A549 treated with AZD9567 at 1 μM for 4 hours (cell line): Measurements from ENCODE around the gene TREX2. TPM values are rescaled to one million over a fixed set of nuclear protein-coding genes. Genes with fewer than 3 reads are reported as not detected.

ENCODE experiments used
- total RNA-seq: library from RNA; stranded (reverse); fragments of 200-300 nt; extraction: Qiagen RNA extraction; gene quantifications from 5 replicates; pipeline ENCODE4 v1.2.3, GENCODE V29; 2022; ENCODE audit not compliant: insufficient read depth

TREX2 gene, protein sequence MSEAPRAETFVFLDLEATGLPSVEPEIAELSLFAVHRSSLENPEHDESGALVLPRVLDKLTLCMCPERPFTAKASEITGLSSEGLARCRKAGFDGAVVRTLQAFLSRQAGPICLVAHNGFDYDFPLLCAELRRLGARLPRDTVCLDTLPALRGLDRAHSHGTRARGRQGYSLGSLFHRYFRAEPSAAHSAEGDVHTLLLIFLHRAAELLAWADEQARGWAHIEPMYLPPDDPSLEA
- 1.6 to 2.4 TPM (median 1.8 TPM) in 4 of 5 replicates, not detected in the other for total RNA-seq

DNA sequence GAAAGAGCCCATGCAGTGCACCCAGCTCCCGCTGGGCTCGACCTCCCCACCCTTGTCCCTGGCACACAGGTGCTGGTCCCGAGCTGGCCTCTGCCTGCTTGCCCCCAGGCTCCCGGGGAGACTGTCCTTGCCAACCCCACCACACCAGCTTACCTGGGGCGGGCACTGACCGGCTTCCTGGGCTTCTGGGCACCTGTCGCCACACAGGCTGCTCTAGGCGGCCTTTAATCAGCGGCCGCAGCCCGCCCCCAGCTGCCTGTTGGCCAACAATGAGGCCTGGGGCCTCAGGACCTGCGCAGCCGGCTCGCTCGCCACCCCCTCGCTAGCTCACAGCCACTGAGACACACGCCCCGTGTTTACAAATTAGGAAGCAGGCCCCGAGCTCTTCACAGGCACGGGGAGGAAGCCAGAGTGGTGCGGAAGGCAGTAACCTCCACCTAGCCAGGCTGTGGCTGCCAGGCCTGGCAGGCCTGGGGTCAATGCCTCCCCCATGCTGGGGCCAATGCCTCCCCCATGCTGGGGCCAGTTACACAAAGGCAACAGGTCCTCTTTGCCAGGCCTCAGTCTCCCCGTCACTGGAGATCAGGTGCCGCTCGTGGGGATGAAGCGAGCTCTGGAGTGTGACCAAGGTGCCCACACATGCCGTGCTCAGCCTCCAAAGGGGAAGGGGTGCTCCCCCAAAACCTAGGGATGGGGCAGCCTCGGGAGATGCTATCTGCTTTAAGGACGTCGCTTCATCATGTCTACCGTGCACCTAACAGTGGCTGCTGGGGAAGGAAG lies at the start of gene TREX2:
TSS of gene TREX2 (minus strand) at position 201 of the 780 bp plus-strand sequence. CDS start 626 bp downstream, outside the sequence.

DNA sequence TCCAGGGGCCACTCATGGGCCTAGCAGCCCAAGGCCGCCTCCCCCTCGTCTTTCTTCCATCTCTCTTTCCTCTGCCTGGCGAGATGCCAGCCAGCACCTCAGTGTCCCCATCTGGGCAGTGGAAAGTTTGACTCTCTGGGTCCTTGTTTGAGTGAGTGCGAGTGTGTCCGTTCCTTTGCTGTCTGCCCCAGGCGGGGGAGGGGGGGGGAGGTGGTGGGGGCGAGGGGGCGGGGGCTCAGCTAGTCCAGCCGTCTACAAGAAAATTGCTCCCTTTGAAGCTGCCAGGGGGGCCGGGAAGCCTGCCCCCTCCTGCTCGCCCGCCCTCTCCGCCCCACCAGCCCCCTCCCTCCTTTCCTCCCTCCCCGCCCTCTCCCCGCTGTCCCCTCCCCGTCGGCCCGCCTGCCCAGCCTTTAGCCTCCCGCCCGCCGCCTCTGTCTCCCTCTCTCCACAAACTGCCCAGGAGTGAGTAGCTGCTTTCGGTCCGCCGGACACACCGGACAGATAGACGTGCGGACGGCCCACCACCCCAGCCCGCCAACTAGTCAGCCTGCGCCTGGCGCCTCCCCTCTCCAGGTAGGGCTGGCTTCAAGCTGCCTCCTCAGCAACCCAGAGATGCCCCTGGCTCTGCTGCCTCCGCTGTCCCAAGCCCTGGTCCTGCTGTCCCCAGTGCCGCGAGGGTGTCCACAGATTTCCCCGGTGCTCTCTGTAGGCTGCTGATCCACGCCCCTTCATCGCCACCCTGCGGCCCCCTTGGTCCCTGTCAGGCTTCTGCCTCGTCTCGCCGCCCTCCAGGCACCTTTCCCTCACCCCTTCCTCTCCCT lies 48.9 kb upstream of the TREX2 start, which contains the start of gene BGN:
TSS of gene BGN (plus strand) at position 440 of the 821 bp plus-strand sequence. CDS start 9,652 bp downstream, outside the sequence.

DNA sequence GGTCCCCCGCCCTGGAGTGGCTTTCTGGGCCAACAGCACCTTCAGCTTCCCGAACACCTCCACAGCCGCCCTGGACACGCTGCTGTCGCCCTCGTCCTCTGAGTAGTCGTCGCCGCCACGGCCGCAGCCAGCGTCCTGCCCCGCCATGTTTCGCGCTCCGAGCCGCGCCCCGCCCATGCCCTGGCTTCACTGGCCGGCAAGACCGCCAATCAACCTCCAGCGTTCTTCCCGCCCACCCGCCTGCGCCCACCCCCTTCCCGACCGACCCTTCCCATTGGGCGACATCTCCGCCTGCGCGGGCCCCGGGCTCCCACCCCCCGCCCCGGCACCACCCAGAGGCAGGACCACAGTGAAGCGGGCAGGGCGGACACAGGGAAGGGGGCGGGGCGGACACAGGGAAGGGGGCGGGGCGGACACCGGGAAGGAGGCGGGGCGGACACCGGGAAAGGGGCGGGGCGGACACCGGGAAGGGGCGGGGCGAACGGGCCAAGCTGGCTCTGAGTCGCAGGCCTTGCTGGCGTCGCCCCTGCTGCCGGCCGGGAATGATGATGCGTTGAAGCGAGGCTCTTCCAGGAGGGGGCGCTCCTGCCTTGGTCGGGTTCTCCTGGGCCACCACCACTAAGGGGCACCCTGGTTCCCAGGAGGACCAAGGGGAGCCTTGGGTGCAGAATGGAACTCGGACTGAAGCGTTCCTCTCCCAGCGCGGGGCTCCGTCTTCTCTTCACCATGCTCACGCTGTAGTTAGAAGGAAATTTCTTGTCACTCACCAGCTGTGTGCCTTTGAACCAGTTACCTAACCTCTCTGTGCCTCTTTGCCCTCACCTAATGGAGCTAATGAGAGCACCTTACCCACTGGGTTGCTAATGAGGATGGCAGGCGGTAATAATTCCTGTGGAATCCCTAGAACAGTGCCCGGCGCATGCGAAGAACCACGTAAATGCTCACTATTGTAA lies 24.8 kb upstream of the TREX2 start, which contains the start of gene HAUS7:
TSS of gene HAUS7 (minus strand) at position 166 of the 953 bp plus-strand sequence. CDS start at position 147, 19 bp downstream.

DNA sequence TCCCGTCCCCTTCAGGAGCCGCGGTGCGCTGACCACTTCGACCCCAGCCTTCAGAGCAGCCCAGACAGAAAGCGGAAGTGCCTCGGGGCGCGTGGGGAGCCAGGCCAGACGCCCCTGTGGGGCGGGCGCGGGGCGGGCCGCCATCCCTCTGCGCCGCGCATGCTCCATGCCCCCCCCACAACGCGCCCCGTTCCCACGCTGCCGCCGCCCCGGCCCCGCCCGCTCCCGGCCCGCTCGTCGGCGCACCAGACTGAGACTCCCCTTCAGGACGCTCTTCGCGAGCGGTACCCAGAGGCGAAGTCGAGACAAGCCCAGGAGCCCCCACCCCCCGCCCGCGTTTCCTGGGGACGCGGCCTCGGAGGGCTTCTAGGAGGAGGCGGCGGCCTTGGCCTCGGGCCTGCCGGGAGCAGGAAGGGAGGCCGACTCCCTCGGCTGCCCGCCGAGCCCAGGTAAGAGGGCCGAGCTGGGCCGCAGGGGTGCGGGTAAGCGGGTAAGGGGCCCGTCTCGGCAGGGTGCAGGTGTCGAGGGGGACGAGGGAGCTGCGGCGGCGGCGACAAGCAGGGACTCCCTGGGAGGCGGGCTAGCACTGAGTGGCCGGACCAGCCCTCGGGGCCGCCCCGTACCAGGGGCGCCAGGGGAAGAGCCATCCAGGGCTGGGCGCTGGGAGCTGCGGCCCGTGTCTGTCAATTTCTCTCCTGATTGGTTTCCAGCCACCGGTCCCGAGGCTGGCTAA lies 34.4 kb downstream of the TREX2 start, which contains the start of gene ZFP92:
TSS of gene ZFP92 (plus strand) at position 218 of the 733 bp plus-strand sequence. CDS start 6,851 bp downstream, outside the sequence.

DNA sequence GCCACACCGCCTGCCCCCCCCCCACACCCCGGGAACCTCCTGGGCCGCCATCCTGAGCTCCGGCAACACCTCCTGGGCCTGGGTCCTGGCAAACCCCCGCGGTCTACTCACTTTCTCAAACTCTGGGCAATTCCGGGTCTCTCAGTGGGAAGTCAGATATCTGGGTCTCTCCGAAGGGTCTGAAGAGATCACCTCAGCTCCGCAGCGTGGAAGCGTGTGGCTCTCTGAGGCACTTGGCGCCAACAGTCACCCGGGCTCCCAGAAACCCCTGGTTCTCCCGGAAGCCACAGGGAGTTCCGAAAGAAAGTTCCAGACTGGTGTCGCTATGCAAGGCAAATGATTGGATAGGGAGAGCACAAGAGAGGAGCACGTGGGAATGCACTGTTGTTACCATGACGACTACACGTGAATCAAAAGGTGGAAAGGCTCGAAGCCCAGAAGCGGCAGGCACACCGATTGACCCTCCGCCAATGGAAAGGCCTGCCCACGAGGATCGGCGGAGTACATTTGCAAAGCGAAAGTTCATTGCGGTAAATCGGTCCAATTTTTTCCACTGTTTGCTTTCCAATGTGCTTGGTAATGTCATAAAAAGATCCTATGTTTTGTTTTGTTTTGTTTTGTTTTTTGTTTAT lies 44.6 kb downstream of the TREX2 start, which contains the start of gene PNMA6E:
TSS of gene PNMA6E (minus strand) at position 218 of the 632 bp plus-strand sequence. CDS start 2,501 bp downstream, outside the sequence.

Other genes starting within 250 kb of the TREX2 start
- not detected in 5 replicates for gene PNMA6F, start 124.3 kb downstream of the TREX2 start, total RNA-seq
- 5.1 to 8.0 TPM (median 6.3 TPM) in 5 replicates for gene ZNF275, start 111.9 kb downstream of the TREX2 start, total RNA-seq
- 0.03 to 0.05 TPM in 2 of 5 replicates, not detected in the others for gene PNMA6E, start 44.7 kb downstream of the TREX2 start, total RNA-seq
- 0.41 to 0.71 TPM (median 0.54 TPM) in 5 replicates for gene ZFP92, start 34.6 kb downstream of the TREX2 start, total RNA-seq
- gene HAUS7, start 24.5 kb upstream of the TREX2 start, total RNA-seq, result 36.5 to 61.4 TPM (median 54.7 TPM) in 5 replicates
- gene BGN, start 48.9 kb upstream of the TREX2 start, total RNA-seq, result not detected in 5 replicates
- 0.03 to 0.12 TPM (median 0.08 TPM) in 4 of 5 replicates, not detected in the other for gene ATP2B3, start 71.6 kb upstream of the TREX2 start, total RNA-seq
- gene CCNQ, start 153.1 kb upstream of the TREX2 start, total RNA-seq, result 44.9 to 66.0 TPM (median 62.5 TPM) in 5 replicates
- gene DUSP9, start 201.1 kb upstream of the TREX2 start, total RNA-seq, result 1.2 to 2.2 TPM (median 1.4 TPM) in 5 replicates
- gene PNCK, start 227.8 kb upstream of the TREX2 start, total RNA-seq, result 0.09 to 0.29 TPM (median 0.19 TPM) in 4 of 5 replicates, not detected in the other
- gene SLC6A8, start 241.9 kb upstream of the TREX2 start, total RNA-seq, result 11.7 to 38.2 TPM (median 12.2 TPM) in 5 replicates